DOHH2 (cell line): ENCODE results near the gene DMAP1.

Experiments
- CTCF ChIP-seq: fragments of 200-600 bp; sonication (generic); IDR thresholded peaks from one replicate; pipeline ENCODE4 v1.5.1; 2014; ENCODE audit warnings: antibody characterized with exemption, mild to moderate bottlenecking, low read depth, low read length; ENCODE audit not compliant: poor library complexity, severe bottlenecking
- EZH2phosphoT487 ChIP-seq: fragments of 200-600 bp; sonication (generic); IDR thresholded peaks from 2 replicates; pipeline ENCODE4 v1.6.1; 2017; ENCODE audit warnings: borderline replicate concordance, mild to moderate bottlenecking, antibody characterized with exemption, low read length, moderate library complexity, mixed read lengths

GRCh38 chr1:44219301-44219626 is 6.0 kb downstream of the DMAP1 start:
- TF ChIP-seq CTCF = no peak
- TF ChIP-seq EZH2phosphoT487 = no peak
